ENCODE measurements around the gene ZBTB33. TPM values are rescaled to one million over a fixed set of nuclear protein-coding genes. Genes with fewer than 3 reads are reported as not detected.

The ZBTB33 gene
- total RNA-seq (2022; extraction: Qiagen RNA extraction): 7.7 to 14.7 TPM (median 11.1 TPM) in 5 replicates

GRCh38 chrX:120250522-120251271 lies at the start of gene ZBTB33:
Gene ZBTB33, plus strand, starts transcription at chrX:120250812. Its CDS starts 2,604 bp downstream, at chrX:120253416.

Other genes starting within 250 kb of the ZBTB33 start
- not detected in 5 replicates for gene RHOXF2B, start 173.1 kb upstream of the ZBTB33 start, total RNA-seq (2022; extraction: Qiagen RNA extraction)
- gene RHOXF1, start 134.9 kb upstream of the ZBTB33 start, total RNA-seq (2022; extraction: Qiagen RNA extraction): not detected in 5 replicates
- not detected in 5 replicates for gene RHOXF2, start 92.2 kb upstream of the ZBTB33 start, total RNA-seq (2022; extraction: Qiagen RNA extraction)
- 0.23 to 0.74 TPM (median 0.33 TPM) in 5 replicates for gene TMEM255A, start 60.6 kb downstream of the ZBTB33 start, total RNA-seq (2022; extraction: Qiagen RNA extraction)
- 0.01 TPM in 1 of 5 replicates, not detected in the others for gene ATP1B4, start 111.3 kb downstream of the ZBTB33 start, total RNA-seq (2022; extraction: Qiagen RNA extraction)
- 82.5 to 102 TPM (median 99.8 TPM) in 5 replicates for gene LAMP2, start 218.5 kb downstream of the ZBTB33 start, total RNA-seq (2022; extraction: Qiagen RNA extraction)

Data from A549 treated with Hydrocortisone at 1 μM for 4 hours (cell line).